Activated CD8-positive, alpha-beta memory T cell treated with anti-CD3 and anti-CD28 coated beads for 48 hours (primary cell): ENCODE measurements around the gene SMAD6.
"Not testable (repeated sequence)": the region's sequence is repeated elsewhere in the genome, so short reads cannot be mapped to it uniquely, and the experiment has no call there.

Source experiments
- DNase-seq, 3 experiments: peaks; one replicate each; pipeline ENCODE4 v3.0.0-alpha.2; 2020; ENCODE audit warnings: low read depth in 2 of 3, low spot score in 2 of 3

Gene SMAD6

GRCh38 chr15:66756295-66756694 lies 54.3 kb downstream of the SMAD6 start:
- DNase-seq, result no peak

- DNase-seq, result no peak
Measured at GRCh38 chr15:66757030-66757429, 55.0 kb downstream of the SMAD6 start.

- DNase-seq, result no peak
Measured at GRCh38 chr15:66757521-66757920, 55.5 kb downstream of the SMAD6 start.

GRCh38 chr15:66758217-66758616 lies 56.2 kb downstream of the SMAD6 start:
- DNase-seq, result not testable (repeated sequence)

GRCh38 chr15:66758844-66759243 lies 56.8 kb downstream of the SMAD6 start:
- no peak for DNase-seq

GRCh38 chr15:66760097-66760967 lies 58.3 kb downstream of the SMAD6 start:
- no peak for DNase-seq

GRCh38 chr15:66760968-66761725 lies 59.1 kb downstream of the SMAD6 start:
- DNase-seq, result no peak

- DNase-seq, result no peak
Measured at GRCh38 chr15:66761726-66762595, 59.9 kb downstream of the SMAD6 start.

GRCh38 chr15:66763186-66764071 lies 61.4 kb downstream of the SMAD6 start:
- no peak for DNase-seq

- no peak for DNase-seq
Measured at GRCh38 chr15:66764072-66764786, 62.2 kb downstream of the SMAD6 start.

GRCh38 chr15:66765478-66766281 lies 63.6 kb downstream of the SMAD6 start:
- no peak for DNase-seq

GRCh38 chr15:66766282-66767230 lies 64.5 kb downstream of the SMAD6 start:
- DNase-seq, result no peak

- DNase-seq, result no peak
Measured at GRCh38 chr15:66767240-66767659, 65.2 kb downstream of the SMAD6 start.

GRCh38 chr15:66768987-66769386 lies 67.0 kb downstream of the SMAD6 start:
- DNase-seq, result no peak

- no peak for DNase-seq
Measured at GRCh38 chr15:66770518-66771350, 68.7 kb downstream of the SMAD6 start.

GRCh38 chr15:66771351-66771650 lies 69.3 kb downstream of the SMAD6 start:
- no peak for DNase-seq

GRCh38 chr15:66772604-66773128 lies 70.6 kb downstream of the SMAD6 start:
- DNase-seq, result no peak
